GM08714 (cell line): Measurements from ENCODE around the gene MYLK.

Experiments
- H3K4me3 ChIP-seq: fragments of 200-500 bp; sonication (Bioruptor generic); 2 replicates; pipeline ENCODE4 v1.5.1; 2014; ENCODE audit warnings: mild to moderate bottlenecking, low read length, inconsistent platforms
- ZNF274 ChIP-seq: IDR thresholded peaks from 2 replicates; pipeline ENCODE4 v1.6.1; 2012; ENCODE audit warnings: mild to moderate bottlenecking, low read depth, low read length

Gene MYLK

DNA sequence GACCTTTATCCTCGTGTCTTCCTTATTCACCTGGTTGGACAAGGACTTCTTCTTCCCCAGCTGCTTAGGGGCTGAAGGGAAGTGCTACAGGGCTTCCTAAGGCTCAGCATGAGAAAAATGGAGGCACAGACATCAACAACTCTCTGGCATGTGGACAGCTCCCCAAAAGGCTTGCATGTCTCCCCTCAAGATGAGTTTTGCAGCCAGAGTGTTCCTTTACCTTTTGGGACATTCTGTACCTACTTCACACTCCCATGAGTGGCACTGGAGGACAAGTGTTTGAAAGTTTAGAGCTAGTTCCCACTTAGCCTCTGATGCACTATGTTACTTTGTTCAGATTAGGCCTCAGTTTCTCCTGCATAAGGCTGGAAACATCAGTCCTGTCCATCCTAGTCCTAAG lies 222.2 kb downstream of the MYLK start:
- no peak overlapping the region for H3K4me3 ChIP-seq
- TF ChIP-seq ZNF274 = no peak

DNA sequence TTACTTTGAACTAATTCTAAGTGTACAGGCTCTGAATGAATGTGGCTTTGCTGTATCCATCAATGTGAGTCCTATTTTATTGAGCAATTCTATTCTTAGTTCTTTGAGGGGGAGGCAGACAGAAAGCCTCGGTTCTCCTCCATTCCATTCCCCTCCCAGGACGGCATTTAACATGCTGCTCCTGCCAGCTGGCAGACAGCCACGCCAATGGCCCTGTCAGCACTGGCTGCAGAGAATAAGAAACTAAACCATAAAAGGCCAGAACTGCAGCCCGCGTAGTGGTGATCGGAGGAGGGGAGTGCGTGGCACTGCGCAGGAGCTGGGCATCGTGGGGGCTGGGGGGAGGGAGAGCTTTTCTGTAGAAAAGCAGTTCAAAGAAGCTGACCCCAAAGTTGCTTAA lies 223.2 kb downstream of the MYLK start:
- no peak overlapping the region for H3K4me3 ChIP-seq

DNA sequence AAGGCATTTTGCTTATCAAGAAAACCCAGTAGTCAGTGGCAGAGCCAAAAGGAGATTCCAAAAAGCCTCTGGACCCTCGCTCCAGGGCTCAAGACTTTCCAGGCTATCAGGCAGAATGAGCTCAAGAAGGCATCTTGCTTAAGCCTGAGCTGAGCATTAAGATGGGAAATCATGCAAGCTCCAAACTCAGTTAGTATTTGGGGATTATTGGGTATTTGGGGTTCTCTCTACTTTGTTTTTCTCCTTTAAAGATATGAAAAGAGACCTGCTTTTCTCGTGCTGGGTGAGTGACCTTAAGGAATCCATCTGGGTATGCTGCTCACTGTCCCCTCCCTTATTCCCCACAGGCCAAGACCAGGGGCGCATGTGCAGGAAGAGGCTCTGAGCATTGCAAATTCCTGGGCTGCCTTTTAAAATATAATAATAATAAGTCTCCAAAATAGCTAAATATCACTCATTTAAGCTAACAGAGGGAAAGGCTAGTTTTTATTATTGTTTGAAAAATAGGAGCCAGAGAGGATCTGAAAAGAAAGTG lies 223.9 kb downstream of the MYLK start:
- TF ChIP-seq ZNF274 = no peak

More for the DNA sequence above, 223.2 kb downstream of the MYLK start:
- TF ChIP-seq ZNF274 = no peak

DNA sequence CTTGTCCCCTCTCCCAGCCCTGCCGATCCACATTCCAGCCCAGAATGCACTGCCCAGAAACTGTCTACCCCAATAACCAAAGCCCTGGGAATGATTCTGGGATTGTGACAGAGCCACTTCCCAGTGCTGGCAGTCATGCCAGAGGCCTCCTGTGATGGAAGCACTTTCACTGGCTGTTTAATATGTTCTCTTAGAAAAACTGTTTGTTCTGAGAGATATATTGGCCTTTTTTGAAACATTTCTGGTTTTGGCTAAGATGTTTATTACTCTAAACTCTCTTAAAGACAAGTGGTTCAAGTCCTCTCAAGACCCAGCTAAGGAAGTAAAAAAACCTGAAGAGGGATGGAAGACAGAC lies 225.3 kb downstream of the MYLK start:
- no peak overlapping the region for H3K4me3 ChIP-seq
- TF ChIP-seq ZNF274 = no peak

More for the DNA sequence above, 223.9 kb downstream of the MYLK start:
- H3K4me3 ChIP-seq = no peak overlapping the region

DNA sequence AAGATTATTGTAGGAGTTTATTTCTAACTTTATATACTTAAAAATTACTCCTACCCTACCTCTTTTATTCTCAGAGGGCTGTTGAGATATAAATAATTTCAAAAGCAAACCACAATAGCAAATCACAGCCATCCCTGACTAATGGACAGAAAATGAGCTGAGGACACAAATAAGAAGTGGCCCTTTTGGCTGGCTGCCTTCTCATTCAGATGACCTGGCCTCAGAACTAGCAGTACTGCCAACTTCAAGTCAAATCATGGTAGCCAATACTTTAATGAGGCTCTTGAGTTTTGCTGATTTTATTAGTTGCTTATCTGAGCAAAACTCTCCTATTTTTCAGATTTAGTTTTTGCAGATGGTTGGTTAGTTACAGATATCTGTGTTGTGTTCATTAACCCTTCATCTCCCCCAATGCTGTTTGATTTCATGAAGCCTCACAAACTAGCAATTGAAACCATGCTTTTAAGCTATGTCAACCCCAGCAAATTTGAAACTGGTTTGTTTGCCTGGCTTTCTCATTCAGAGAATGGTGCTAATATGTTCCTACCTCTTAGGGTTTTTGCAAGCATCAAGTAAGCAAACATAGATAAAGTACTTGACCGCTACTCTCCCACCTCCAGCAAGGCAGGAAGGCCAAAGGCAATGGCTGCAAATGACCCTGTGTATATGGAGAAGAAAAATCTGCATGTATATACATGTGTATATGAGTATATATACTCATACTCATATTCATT lies 225.8 kb downstream of the MYLK start:
- H3K4me3 ChIP-seq = no peak overlapping the region
- no peak for TF ChIP-seq ZNF274

DNA sequence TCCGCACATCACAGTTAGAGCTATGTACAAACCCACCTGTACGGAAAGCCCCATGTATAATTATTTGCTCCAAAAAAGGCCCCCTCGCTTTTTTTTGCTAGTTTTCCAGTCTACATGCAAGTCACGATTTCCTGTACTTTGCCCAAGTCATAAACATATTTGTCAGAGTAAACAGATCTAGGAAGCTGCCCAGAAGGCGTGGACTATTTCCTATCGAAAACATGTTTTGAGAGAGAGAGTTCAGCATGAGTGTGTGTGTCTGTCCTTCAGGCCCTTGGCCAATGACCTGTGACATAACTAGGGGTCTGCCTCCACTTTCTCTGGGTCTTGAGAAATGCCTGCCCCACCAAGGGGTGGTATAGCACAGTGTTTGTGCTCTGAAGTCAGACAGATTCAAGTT lies 226.6 kb downstream of the MYLK start:
- no peak overlapping the region for H3K4me3 ChIP-seq
- TF ChIP-seq ZNF274 = no peak

DNA sequence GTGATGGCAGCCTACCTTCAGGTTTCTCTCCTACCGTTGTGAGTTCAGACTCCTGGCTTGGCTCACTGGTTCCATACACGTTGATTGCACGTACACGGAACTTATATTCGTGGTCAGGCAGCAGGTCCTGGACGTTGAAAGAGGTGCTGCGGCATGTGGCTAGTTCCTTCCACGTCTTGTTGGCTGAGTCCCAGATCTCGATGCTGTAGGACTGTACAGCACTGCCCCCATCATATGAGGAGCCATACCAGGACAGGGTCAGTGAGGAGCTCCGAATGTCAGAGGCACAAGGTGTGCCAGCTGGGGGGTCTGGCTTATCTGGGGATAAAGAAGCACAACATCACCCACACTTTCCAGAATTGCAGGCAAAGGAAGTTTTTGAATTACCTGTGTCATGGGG lies 227.0 kb downstream of the MYLK start:
- no peak for TF ChIP-seq ZNF274
- H3K4me3 ChIP-seq = no peak overlapping the region

DNA sequence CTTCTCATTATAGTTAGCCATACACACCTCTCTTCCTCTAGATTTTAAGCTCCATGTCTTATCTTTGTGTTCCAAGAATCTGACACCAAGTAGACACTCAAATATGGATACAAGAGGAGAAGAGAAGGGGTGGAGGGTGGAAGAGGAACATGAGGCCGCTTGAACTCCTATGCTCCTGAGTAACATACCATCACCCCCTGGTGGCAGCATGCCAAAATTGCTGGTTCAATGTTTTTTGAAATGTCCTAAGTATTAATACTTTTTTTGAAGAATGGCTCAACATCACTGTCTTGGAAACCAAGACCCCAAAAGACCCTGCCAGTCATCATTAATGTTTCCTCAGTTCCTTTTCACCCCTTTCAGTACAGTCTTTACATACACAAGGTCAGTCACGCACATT lies 227.4 kb downstream of the MYLK start:
- no peak for TF ChIP-seq ZNF274
- H3K4me3 ChIP-seq = no peak overlapping the region

DNA sequence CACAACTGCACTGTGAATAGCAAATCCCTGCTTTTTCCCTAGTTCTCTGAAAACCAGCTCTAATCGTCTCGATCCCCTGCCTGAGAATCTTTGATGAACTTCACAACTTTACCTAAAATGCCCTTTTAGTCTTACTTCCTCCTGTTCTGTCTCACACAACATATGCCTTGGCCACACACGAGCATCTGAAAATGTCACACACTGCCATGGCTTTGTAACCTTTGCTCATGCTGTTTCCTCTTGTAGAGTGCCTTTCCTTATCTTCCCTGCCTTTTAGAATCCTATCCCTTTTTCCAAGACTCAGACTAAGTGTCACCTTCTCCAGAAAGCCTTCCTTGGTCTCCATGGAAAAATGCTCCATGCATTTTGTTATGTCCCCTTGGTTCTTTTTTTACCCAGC lies 227.9 kb downstream of the MYLK start:
- no peak overlapping the region for H3K4me3 ChIP-seq
- no peak for TF ChIP-seq ZNF274

DNA sequence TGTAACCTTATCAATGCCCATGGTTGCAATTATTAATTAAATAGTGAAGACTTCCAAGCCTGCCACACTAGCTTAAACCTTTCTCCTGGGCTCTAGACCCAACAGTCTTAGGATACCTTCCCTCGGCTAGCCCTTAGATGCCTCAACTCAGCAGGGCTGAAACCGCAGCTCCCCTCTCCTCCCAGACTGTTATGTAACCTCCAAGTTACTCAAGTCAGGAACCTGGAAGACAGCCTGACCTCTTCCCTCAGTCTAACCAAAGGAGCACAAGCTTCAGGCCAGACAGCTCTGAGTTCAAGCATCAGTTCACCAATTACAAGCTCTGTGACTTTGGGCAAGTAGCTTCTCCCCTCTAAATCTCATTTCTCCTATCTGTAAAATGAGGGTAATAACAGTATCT lies 228.7 kb downstream of the MYLK start:
- no peak overlapping the region for H3K4me3 ChIP-seq
- TF ChIP-seq ZNF274 = no peak

DNA sequence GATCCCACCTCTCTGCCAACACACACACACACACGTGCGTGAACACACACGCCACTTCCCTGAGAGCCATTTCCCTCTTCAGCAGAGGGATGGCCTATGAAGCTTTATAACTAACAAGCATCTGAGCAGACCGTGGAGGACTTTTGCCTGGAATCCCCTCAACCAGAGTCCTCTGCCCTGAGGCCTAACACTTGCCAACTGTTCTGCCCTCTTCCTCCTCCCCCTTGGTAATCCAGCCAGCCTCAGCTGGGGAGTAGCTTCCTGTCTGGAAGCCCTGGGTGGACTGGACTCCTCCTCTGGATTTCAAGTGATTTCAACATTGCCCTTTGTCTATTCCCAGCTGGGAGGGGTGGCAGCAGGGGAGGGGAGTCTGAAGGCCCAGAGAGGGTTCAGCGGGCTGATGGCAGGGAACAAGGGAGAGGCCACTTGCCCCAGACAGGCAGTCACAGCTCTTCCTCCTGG lies 230.9 kb downstream of the MYLK start:
- TF ChIP-seq ZNF274 = no peak
- H3K4me3 ChIP-seq = no peak overlapping the region

DNA sequence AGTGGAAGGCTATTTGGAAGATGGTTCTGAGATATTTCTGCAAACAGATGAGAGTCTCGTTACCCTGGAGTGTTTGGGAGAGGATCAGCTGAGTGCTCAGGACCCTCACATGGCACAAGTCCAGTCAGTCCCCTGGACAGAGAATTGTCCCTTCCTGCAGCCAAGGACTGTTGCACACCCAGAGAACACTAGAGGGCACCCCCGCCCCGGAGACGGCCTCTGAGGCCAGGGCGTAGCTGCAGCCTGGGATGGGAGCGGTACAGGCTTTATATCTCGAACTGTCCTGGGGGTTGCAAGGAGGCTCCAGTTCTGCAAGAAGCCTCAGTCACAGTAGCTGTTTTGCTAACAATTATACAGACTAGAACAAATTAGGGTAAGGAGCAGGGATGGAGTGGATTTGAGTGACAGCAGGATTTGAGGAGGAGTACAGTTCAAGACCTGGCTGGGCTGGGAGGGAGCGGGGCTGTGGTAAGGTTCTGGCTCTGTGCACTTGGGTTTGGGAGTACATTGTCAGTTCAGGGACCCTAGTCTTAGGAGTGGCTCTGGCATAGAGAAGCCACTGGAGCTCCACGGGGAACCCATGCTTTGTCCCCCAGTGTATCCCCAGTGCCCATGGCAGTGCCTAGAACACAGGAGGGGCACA lies 231.7 kb downstream of the MYLK start:
- no peak for TF ChIP-seq ZNF274
- H3K4me3 ChIP-seq = no peak overlapping the region

DNA sequence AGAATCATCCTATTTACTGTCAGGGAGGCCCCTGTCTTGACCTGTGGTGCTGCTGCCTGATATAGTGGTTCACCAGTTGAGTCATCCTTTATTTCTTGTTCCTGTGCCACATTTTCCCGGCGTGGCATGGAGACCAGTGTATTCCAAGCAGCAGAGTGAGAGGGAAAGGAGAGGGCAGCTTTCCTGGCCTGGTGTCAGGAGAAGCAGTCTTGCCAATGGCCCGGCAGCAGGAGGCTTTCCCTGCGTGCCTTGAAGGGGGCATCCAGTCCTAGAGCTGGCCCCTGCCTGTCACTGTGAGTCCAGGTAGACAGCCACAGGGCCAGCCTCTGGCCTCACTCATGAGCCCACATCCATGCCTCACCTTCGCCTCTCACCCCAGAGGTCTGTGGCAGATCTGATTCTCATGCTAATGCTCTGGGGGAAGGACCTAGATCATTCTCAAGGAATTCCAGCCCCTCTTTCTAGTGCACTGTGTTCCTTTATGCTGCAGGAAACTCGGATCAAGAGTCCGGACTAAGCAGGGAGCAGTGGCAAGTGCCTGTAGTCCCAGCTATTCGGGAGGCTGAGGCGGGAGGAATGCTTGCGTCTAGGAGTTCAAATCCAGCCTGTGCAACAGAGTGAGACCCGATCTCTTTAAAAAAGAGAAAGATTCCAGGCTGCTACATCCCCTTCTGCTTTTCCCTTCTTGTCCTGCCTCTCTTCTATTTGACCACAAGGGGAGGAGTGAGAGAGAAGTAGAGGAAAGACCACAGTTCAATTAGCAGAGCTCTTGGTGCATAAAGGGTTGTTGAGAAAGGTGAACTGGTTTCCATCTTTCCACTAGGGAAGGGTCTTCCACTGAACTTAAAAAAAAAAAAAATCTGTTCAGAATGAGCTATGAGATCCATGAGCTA lies 232.4 kb downstream of the MYLK start:
- TF ChIP-seq ZNF274 = no peak
- no peak overlapping the region for H3K4me3 ChIP-seq

DNA sequence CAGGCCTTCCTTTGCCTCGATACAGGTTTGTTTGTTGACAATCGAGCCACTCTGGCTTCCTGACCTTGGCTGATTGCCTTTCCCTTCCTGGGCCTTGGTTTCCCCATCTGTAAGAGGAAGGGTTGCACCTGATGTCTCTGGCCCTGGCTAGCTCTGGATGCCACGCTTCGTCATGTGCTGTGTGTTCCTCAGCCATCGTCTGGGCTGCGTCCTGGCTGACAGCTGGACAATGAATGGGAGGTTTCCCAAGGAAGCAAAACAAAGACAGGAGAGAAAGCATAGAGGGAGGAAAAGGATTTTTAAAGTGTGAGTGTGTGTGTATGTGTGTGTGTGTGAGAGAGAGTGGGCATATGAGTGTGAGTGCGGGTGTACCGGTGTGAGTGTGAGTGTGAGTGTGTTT lies 234.0 kb downstream of the MYLK start:
- TF ChIP-seq ZNF274 = no peak
- no peak overlapping the region for H3K4me3 ChIP-seq
